Fibroblast of skin of back (primary cell): ENCODE data around the gene CACNA2D4.

ENCODE experiments used
- DNase-seq: peaks from one replicate; pipeline ENCODE4 v3.0.0-alpha.2; 2013

CACNA2D4 gene

GRCh38 chr12:1917172-1918070, 1.0 kb downstream of the CACNA2D4 start:
- DNase-seq: no peak

- DNase-seq: no peak
Observed at GRCh38 chr12:1916371-1917171, 1.9 kb downstream of the CACNA2D4 start.

GRCh38 chr12:1915082-1915968, 3.1 kb downstream of the CACNA2D4 start:
- DNase-seq: no peak

GRCh38 chr12:1914114-1914911, 4.1 kb downstream of the CACNA2D4 start:
- DNase-seq: no peak

- no peak for DNase-seq
Observed at GRCh38 chr12:1913377-1914113, 4.9 kb downstream of the CACNA2D4 start.

- DNase-seq: no peak
Observed at GRCh38 chr12:1912580-1913376, 5.7 kb downstream of the CACNA2D4 start.

- DNase-seq: no peak
Observed at GRCh38 chr12:1911598-1912575, 6.6 kb downstream of the CACNA2D4 start.

- DNase-seq: no peak
Observed at GRCh38 chr12:1910468-1910867, 8.0 kb downstream of the CACNA2D4 start.

GRCh38 chr12:1908758-1909157, 9.7 kb downstream of the CACNA2D4 start:
- DNase-seq: no peak

GRCh38 chr12:1907652-1908611, 10.5 kb downstream of the CACNA2D4 start:
- no peak for DNase-seq

- DNase-seq: no peak
Observed at GRCh38 chr12:1906579-1906978, 11.9 kb downstream of the CACNA2D4 start.

- no peak for DNase-seq
Observed at GRCh38 chr12:1904875-1905274, 13.6 kb downstream of the CACNA2D4 start.

GRCh38 chr12:1896964-1897363, 21.5 kb downstream of the CACNA2D4 start:
- no peak for DNase-seq

GRCh38 chr12:1890810-1891209, 27.6 kb downstream of the CACNA2D4 start:
- DNase-seq: no peak

GRCh38 chr12:1890119-1890703, 28.2 kb downstream of the CACNA2D4 start:
- no peak for DNase-seq

- DNase-seq: no peak
Observed at GRCh38 chr12:1888923-1889322, 29.5 kb downstream of the CACNA2D4 start.

GRCh38 chr12:1886396-1887008, 31.9 kb downstream of the CACNA2D4 start:
- DNase-seq: no peak
